ENCODE data around the gene C1orf141.
"Not testable (repeated sequence)": the region's sequence is repeated elsewhere in the genome, so short reads cannot be mapped to it uniquely, and the experiment has no call there.

C1orf141 gene

DNA sequence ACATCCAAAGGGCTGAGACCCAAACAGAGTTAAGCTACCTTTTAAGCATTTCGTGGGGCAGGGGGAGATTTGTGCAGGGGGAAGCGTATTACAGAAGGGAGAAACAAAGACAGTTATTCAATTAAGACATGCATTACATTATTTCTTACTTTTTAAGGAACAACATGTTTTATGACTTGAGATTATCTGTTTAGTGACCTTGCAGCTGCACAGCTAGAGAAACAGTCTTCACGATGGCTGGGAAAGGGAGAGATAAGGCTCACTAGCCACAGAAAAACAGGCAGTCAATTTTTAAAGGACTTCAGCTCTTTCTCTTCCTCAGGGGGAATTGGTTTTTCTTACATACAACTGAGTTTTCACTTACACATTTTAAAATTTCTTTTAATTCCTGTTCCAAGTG is 7.1 kb upstream of the C1orf141 start:
- DNase-seq, result not testable (repeated sequence)

DNA sequence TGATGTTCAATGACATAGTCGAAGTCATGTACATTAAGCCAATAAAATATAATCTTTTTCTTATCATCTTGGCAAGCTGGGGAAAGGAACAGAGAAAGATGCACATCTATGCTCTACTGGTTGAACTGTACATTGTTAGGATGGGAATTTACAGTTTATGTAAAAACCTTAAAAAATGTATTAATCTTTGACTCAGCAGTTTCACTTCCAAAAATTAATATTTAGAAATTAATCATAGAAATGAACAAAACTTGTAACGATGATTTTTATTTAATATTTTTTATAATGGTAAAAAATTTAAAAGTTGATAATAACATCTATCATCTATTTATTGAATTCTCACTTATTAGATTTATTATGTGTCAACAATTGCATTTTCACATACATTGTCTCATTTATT is 5.7 kb upstream of the C1orf141 start:
- no peak for DNase-seq

DNA sequence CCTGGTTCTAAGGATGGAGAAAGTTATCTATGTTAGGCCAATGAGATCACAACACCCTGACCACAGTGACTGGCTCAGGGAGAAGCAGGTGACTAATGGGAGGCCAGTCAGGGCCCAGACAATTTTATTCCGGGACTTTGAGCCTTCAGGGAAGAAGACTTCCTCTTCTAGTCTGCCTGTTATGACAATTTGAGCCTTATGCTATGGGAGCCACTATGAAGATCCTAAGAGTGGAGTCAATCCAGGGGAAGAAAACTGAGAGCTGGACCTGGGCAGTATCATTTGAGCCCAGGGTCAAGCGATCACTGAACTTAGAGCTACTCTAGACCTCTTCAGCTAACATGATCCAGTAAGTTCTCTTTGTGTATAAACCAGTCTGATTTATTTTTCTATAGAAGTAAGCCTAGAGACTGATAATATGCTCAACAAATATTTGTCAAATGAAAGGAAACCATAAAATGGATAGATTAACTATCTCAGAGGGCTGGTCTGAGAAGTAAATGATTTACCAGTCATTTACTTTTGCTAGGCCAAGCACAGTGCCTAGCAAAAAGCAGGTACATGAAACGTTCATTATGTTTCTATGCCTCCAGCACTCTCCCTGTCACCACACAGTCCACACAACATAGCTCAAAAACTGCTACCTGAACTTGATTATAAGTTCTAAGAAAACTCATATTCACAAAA is 4.2 kb upstream of the C1orf141 start:
- no peak for DNase-seq

DNA sequence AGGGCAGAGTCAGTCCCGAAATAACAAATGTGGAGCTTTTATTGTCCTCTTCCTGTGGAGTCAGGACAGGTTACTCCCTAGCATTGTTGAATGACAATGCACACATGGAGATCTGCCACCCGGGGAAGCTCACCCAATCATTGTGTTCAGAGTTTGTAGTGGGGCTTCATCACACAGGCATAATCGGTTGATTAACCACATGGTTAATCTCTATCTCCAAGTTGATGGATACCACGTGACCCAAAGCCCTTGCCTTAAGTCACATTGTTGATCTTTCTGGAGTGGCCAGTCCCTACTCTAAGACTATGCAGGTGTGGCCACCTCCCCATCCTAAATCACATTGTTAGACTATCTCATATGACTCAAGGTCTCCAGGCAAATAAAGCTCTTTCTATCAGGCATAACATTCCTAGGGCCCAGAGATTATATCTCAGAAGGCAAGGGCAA is 2.6 kb upstream of the C1orf141 start:
- DNase-seq, result no peak

DNA sequence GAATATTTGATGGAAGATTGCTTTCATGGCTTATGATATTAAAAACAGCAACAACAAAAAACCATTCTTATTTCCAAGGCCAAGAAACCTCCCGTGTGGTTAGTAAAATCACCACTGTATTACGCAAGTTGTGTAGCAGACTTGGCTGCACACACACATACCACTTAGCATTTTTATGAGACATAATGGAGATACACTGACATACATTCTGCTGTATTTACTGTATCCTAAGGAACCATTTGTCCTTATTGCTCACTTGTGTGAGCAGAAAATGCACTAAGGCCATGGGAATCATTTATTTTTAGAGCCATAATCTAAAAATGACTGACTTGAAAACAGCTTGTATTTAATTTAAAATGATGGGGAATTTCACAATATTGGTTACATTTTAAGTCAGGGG is 584 bp upstream of the C1orf141 start:
- DNase-seq, result no peak

DNA sequence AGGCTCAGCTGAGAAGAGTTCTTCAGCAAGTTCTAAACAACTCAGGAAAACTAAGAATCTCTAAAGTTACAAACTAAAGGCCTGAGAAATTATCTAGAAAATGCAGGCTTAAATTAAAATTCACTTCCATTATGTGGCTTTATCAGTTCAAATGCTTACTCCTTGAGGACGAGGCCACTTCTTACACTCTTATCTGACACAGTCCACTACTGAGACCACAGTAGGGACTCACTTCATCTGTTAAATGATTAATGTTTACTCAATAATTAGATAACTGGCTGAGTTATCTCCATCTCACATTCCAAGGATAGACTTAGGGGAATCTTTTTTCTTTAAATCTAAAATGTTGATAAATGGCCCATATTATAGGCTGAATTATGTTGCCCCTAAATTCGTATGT is 1.6 kb downstream of the C1orf141 start:
- no peak for DNase-seq

DNA sequence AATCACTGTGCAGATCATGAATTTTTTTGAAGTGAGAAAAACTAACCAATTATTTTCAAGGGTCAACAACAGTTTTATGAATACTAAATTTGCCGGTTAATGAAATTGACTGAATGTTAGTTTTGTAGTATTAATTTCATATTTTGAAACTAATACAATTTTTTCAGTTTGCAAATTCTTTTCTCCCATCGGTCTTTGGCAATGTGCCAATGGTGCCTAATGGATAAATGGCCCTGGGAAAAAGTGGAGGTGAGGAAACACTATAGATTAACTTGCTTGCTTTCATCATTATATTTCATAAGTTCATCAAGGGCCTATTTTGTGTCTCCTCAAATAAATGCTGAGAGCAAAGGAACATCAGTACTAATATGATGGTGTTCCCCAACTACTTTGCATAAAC is 4.1 kb downstream of the C1orf141 start:
- DNase-seq, result no peak

DNA sequence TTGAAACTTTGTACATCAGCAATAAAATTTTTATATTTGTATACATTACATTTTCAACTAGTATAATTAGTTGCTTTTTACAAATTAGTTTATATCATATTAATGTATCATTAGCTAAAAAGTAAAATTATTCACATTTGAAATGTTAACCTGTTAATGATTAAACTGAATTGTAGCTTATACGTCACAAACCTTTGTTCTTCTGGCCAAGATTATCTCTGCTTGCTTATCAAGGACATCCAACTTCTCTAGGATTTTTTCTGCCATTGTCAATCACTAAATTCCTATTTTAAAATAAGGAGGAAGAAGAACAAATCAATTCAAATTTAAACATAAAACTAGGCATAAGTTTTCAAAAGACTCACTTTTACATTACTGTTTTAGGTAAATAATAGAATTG is 7.8 kb downstream of the C1orf141 start:
- no peak for DNase-seq

DNA sequence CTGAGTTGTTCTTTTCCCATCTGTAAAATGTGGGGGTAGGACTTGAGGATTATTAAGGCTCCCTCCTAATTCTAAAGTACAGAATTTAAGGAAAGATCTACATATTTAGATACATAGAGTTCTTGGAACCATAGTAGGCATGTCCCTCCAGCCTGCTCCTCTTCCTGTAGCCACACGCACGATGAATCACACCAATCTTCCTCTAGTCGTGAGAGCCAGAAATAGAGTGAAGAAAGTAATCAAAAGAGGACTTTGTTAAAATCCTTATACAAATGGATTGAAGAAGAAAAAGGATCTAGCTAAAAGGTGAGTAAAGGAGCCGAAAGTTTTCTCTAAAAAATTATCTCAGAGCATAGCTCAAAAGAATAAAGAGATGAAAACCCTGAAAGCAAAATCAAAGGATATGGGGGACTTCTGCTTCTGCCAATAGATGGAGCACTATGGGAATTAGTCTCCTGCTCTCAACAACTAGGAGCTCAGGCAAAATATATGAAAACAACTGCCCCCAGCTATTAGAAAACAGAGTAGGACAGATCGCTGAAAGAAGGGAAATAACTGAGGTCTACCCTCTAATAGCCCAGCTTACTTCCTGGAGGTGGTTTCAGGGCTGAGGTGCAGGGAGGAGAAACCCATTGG is 8.5 kb downstream of the C1orf141 start:
- DNase-seq, result no peak

DNA sequence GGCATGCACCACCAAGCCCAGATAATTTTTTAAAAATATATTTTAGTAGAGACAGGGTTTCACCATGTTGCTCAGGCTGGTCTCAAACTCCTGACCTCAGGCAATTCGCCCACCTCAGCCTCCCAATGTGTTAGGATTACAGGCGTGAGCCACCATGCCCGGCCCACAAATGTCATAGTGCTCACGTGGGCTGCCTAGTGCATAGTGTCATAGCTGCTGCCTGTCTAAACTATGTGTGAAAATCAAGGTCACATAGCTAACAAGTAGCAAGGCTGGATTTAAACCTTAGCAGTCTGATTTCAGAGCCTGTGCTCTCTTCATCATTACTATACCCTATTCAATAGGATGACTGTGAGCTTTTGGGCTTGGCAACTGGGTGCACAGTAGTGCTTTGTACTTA is 10.3 kb downstream of the C1orf141 start:
- no peak for DNase-seq

DNA sequence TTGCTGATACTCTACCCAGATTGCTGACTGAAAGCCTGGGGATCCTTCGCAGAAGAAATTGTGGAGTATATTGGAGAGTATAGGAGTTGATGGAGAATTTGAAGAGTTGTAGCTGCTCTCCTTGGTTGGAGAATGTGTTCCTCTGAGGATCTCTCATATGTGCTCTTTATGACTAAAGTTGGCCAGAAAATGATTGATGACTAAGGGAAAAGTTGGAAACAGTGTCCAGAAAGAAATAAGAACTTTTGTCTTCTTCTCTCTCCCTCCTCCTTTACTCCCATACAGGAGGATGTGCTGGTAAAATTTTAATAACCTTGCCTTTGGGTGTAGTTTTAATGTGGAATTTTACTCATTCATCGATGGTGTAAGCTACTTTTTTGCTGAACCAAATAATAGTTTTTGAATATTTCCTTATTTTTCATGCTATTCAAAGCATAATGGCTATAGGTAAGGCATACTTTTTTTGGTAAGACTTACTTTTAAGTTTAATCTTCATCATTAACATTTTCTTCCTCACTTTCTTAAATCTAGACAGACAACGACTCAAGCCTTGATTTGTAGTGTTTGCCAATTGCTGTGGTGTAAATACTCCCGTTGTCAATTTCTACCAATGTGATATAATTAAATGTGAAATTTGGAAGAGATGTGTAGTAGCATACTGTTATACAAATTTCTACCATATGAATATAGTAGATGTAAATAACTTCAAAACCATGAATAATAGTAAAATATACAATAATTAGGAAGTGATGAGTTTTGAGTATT is 13.7 kb downstream of the C1orf141 start:
- DNase-seq, result no peak

DNA sequence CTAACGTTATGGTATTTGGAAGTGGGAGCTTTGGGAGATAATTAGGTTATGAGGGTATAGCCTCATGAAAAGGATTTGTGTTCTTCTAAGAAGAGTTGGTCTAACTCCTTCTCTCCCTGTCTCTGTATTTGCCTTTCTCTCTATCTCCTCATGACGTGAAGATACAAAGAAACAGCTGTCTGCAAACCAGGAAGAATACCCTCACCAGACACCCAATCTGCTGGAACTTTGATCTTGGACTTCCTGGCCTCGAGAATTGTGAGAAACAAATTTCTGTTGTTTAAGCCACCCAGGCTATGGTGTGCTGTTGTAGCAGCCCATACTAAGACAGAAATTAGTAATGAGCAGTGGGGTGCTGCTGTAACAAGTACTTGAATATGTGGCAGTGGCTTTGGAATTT is 16.1 kb downstream of the C1orf141 start:
- DNase-seq, result no peak

DNA sequence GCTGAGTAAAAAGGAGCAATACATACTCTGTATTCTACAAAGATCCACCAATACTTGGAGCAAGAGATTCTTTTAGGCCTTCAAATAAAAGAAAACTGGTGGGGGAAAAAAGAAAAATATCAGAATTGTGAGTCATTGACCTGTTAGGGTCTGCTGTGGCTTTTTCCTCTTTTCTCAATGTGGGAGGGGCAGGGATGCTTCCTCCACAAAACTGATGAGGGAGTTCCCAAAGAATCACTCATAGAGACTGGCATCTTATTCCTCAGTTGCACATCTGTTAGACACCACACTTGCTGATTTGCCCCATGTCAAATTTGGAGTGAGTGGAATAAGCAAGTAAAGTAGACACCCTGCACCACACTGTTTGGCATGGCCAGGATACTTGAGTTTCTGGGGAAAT is 16.6 kb downstream of the C1orf141 start:
- DNase-seq, result no peak

DNA sequence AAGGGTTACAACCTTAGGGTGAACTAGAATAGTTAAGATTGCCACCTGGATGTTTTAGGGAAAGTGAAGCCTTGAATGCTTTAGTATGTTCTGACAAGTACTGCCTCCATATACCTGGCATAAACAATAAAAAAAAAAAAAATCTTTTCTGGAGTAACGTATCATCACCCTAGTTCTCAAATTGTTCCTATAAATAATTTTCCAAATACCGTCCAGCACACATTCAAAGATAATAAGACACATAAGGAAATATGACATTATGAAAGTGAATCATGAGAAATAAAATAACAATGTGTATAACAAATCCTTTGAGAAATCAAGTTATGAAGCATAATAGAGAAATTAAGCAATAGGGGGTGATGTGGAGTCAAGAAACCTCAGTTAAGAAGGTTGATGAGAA is 20.6 kb downstream of the C1orf141 start:
- no peak for DNase-seq

DNA sequence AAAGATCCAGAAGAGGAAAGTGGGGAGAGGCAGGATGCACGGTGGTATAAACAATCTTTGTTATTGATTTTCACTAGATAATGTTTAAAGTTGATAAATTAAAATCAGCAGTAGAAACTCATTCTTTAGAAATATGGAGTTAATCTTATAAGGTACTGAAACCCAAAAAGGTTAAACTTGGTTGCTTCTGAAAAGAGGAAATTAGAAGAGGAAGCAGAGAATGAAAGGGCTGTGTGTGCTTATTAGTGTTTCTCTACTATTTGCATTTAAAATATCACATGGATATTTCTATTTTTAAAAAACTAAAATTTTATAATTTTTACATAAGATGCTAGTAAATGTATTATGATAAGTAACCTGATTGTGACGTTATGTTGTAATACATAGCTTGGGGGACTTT is 24.4 kb downstream of the C1orf141 start:
- DNase-seq, result no peak

DNA sequence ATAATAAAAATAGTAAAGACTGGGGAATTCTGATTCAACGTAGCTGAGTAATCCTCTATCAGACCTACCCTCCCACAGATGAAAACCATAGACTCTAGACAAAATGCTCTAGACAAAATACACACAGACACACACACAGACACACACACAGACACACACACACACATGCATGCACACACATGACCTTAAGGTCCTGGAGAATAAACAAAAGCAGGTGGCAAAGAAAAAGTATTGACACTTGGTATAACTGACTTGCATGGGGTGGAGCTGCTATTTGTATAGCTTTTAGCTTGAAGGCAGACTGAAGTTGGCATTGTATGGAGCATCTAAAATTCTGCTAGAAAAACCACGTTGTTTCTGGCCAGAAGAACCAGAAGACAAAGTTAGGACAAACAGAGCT is 29.3 kb downstream of the C1orf141 start:
- DNase-seq, result no peak

DNA sequence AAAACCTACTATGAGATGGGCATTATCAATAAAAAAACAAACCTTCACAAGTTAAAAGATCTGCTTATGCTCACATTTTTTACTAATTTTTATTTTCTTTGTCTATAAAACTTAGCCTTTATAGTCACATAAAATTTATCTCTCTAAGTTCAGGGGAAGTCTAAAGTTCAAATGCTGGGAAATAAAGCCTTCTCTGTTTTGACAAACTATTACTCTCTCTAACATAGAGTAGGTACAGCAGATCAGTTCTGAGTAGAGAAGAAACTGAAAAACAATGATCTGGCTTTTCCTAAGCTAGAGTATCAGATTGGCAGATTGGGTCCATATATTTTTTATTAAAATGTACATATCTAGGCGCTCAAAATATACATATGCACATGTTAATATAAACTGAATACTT is 31.2 kb downstream of the C1orf141 start:
- no peak for DNase-seq

DNA sequence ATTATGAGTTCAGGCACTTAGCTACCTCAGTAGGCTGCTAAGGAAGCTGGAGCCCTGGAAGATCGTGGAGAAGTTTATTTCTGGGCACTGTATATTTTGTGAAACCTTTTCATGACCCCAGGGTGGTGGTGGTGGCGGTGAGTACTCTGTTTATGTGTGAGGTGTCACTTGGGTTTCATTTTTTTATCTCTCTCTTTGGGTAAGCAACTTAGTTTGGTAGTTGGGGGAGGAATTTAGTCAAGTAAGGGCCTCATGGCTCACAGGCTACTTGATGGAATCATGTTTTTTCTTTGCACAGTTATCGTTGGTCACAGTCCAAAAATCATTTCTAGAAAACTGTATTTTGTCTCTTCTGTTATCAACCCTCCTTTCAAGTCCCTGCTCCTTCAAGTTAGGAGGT is 33.9 kb downstream of the C1orf141 start:
- DNase-seq, result no peak

DNA sequence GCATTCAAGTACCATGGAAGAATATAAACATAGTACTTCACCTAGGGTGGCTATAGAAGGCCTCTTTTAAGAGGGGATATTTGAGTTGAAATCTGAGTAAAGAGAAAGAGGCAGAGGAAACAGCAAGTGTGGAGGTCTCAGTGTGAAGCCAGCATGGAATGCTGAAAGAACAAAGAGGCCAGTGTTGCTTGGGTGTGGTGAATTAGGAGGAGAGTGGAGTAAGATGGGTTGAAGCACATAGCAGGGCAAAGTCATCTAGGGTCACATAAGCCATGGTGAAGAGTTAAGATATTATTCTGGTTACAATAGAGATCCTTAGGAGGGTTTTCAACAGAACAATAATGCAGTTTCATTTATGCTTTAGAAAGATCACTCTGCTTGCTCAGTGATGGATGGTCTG is 37.5 kb downstream of the C1orf141 start:
- no peak for DNase-seq

DNA sequence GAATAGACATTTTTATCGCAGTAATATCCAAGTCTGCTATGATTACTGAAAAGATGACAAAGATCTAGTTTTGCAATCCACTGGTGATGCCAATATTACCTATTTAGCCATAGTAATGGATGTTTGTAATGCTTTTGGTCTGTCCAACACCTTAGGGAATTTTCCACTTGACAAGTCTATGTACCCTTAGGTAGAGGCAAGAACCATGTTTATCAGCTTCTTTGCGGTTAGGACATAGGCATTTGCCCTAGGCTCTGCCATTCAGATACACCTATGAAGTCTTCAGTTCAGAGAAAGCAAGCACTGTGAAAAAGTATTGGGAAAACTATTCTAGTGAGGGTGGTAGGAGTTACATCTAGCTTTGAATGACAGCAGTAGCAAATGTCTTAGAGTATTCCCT is 40.6 kb downstream of the C1orf141 start:
- no peak for DNase-seq

DNA sequence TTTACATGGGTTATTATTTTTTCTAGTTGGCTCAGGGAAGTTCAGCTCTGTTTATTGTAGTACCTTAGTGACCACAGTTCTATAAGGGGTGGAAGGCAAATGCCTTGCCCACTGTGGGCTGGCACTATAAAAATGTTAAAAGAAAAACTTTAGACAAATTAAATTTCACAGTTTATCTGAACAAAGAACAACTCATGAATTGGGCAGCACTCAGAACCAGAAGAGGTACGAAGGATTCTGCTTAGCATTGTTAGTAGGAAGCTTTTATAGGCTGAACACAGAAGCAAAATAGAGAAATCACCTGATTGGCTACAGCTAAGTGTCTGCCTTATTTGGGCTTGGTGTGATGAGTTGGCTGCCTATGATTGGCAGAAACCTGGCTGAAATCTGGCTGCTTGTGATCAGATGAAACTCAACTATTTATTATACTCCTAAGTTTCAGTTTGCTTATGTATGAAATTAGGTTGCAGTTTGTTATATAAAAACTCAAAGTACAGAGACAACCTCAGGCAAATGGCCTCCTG is 45.0 kb downstream of the C1orf141 start:
- DNase-seq, result no peak

DNA sequence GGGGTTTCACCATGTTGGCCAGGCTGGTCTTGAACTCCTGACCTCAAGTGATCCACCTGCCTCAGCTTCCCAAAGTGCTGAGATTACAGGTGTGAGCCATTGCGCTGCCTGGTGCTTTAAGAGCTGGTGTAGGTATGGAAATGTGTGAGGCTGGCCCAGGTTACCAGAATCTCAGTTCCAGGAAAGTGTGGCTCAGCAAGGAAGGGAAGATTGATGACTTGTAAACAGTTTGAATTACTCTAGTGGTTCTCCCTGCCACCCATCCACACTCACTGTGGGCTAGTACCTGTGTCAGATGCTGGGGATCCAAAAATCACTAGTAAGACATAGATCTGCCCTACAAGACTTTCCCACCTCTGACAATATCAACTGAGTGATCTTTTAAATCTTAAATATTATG is 46.3 kb downstream of the C1orf141 start:
- no peak for DNase-seq

DNA sequence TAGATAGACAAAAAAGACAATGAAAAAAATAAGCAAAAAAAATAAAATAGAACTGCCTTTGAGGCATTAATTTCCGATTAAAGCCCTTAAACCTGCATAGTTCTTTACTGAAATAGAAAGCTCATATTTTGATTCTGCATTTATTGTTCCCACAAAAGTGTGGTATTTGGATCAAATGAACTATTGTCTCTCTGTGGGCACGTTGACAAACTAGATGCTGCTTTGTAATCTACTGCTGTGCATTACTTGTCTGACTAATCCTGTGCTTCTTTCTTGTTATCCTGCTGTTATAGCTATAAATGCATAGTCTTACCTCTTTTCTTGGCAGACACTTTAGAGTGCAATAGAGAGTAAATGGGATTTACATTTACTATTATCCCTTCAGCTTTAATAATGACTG is 49.4 kb downstream of the C1orf141 start:
- no peak for DNase-seq

DNA sequence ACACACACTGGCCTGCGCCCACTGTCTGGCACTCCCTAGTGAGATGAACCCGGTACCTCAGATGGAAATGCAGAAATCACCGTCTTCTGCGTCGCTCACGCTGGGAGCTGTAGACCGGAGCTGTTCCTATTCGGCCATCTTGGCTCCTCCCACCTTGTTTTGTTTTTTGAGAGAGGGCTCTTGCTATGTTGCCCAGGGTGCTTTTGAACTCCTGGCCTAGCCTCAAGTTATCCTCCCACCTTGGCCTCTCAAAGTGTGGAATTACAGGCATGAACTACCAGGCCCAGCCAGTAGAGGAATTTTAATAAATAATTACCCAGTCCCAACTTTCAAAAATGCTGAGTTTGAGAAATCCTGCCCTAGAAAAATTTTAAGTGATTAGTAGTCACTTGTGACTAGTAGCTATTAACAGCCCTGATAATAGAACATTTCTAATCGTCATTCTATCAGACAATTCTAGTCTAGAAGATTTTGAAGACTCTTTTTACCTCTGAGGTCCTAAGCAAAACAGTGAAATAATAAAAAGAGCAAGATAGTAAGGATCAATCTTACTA is 49.9 kb downstream of the C1orf141 start:
- no peak for DNase-seq

Measured in NCI-H1694 treated with DMSO at 0.1 percent for 48 hours (cell line).